BJ (cell line): ENCODE data around the gene MSANTD3. TPM values are rescaled to one million over a fixed set of nuclear protein-coding genes. Genes with fewer than 3 reads are reported as not detected.
"Not testable (repeated sequence)": the region's sequence is repeated elsewhere in the genome, so short reads cannot be mapped to it uniquely, and the experiment has no call there.

Experiments used
- CTCF ChIA-PET: fragments of 350-600 bp; formaldehyde crosslinking; extraction: SDS; loops from one replicate; lab custom pipeline; 2021; ENCODE audit warnings: antibody characterized with exemption, inconsistent platforms; lab: Yijun Ruan, JAX
- POLR2A ChIA-PET: fragments of 300-600 bp; sonication (Branson Sonifier 250); formaldehyde crosslinking; extraction: SDS; loops from one replicate; lab custom pipeline; 2021; ENCODE audit warnings: antibody characterized with exemption; lab: Charles Lee
- DNase-seq: peaks from one replicate; pipeline ENCODE4 v3.0.0-alpha.2; 2011; ENCODE audit warnings: low read depth
- H3K27me3 ChIP-seq: 2 replicates; pipeline ENCODE4 v1.6.0; 2011; ENCODE audit warnings: low read length; ENCODE audit not compliant: control insufficient read depth, insufficient read depth
- H3K36me3 ChIP-seq: 2 replicates; pipeline ENCODE4 v1.5.1; 2011; ENCODE audit warnings: low read length; ENCODE audit not compliant: control insufficient read depth, insufficient read depth
- H3K4me3 ChIP-seq: 2 replicates; pipeline ENCODE4 v1.5.1; 2011; ENCODE audit warnings: low read depth, mild to moderate bottlenecking, control low read depth, low read length
- polyA minus RNA-seq: library from RNA; depleted of rRNA, polyadenylated mRNA; stranded (reverse); fragments of >200 nt; gene quantifications from 2 replicates; pipeline ENCODE4 v1.2.3, GENCODE V29; 2011; rRNA and poly(A)+ RNA removed
- polyA plus RNA-seq: library from polyadenylated mRNA; depleted of rRNA; stranded (reverse); fragments of >200 nt; gene quantifications from 2 replicates; pipeline ENCODE4 v1.2.3, GENCODE V29; 2011; rRNA removed
- TF ChIP-seq, protein P1 (sequence below): IDR thresholded peaks from 2 replicates; pipeline ENCODE4 v1.5.1; 2011; ENCODE audit warnings: low read depth, mild to moderate bottlenecking, control low read depth, inconsistent platforms, low read length, moderate library complexity; ENCODE audit not compliant: insufficient read depth

The MSANTD3 gene, protein sequence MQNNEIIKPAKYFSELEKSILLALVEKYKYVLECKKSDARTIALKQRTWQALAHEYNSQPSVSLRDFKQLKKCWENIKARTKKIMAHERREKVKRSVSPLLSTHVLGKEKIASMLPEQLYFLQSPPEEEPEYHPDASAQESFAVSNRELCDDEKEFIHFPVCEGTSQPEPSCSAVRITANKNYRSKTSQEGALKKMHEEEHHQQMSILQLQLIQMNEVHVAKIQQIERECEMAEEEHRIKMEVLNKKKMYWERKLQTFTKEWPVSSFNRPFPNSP
- polyA plus RNA-seq = 34.5 and 38.3 TPM in 2 replicates
- 20.9 and 22.9 TPM in 2 replicates for polyA minus RNA-seq

DNA sequence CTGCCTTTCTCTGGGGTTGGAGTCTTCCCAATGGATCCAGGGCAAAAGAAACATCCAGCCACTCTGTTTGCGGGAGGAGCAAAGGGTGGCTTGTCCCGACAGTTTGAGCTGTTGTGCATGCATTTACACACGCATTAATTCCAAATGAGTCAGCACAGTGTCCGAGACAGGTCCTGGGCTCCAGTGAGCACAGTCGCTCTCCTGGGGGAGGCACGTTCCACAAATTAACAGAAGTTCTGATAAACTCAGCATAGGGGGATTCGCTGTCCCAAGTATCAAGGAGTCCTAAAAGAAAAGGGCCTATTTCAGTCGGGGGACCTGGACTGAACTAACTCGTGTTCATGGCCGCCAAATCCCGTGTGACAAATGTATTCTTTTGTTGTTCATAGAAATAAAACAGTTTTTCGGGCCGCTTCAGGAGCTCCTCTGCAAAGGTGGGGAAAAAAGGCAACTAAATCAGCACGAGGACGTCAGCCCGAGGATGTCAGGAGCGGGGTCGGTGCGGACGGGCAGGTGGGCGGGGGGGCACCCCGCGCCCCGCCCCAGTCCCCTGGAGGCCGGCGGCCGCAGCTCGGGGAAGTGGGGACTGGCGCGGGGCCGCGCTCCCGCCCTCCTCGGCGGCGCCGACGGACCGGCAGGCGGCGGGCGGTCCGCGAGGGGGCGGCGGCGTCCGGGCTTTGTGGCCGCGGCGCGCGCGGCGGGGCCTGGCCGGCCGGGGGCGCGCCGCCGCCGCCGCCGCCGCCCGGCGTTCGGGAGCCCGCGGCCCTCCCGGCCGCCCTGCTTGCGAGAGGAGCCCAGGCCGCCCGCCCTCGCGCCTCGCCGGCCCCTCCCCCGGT lies at the start of gene MSANTD3:
TSS of gene MSANTD3 (plus strand) at position 614 of the 836 bp plus-strand sequence. CDS start 14,796 bp downstream, outside the sequence.
- ChIA-PET CTCF (interaction anchor here (0.6 to 2.4 kb wide), 8 partner anchors 11 to 1242 kb away, joined by 3 to 14 read pairs (median 3); no protein-coding TSS in a partner anchor), POLR2A (no interaction called here)
- Histone ChIP-seq H3K4me3 (peak within 1 kb of the TSS; percentile 67), H3K27me3 (no peaks in the 10 kb centered on the region), H3K36me3 (no peaks in the 10 kb centered on the region)
- TF ChIP-seq, protein P1, sequence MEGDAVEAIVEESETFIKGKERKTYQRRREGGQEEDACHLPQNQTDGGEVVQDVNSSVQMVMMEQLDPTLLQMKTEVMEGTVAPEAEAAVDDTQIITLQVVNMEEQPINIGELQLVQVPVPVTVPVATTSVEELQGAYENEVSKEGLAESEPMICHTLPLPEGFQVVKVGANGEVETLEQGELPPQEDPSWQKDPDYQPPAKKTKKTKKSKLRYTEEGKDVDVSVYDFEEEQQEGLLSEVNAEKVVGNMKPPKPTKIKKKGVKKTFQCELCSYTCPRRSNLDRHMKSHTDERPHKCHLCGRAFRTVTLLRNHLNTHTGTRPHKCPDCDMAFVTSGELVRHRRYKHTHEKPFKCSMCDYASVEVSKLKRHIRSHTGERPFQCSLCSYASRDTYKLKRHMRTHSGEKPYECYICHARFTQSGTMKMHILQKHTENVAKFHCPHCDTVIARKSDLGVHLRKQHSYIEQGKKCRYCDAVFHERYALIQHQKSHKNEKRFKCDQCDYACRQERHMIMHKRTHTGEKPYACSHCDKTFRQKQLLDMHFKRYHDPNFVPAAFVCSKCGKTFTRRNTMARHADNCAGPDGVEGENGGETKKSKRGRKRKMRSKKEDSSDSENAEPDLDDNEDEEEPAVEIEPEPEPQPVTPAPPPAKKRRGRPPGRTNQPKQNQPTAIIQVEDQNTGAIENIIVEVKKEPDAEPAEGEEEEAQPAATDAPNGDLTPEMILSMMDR = no peak
- no peak for DNase-seq

DNA sequence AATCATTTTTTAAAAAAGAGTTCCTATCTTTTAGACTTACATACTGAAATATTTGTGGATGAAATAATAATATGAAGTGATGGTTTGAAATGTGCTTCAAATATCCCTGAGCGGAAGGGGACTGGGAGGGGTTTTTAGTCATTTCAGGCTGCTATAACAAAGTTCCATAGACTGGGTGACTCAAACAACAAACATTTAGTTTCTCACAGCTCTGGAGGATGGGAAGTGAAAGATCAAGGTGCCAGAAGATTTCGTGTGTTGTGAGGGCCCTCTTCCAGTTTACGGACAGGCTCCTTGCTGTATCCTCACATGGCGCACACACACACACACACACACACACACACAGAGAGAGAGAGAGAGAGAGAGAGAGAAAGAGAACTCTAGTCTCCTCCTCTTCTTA lies 47.1 kb upstream of the MSANTD3 start:
- POLR2A ChIA-PET = no interaction called here
- no peaks in the 10 kb centered on the region for H3K36me3 ChIP-seq
- TF ChIP-seq, protein P1 = no peak
- H3K4me3 ChIP-seq = no peak overlapping the region
- CTCF ChIA-PET = interaction anchor here (1.0 kb wide), 1 partner anchor 18 kb away, joined by 3 read pairs; no protein-coding TSS in a partner anchor
- H3K27me3 ChIP-seq = no peaks in the 10 kb centered on the region
- peak; percentile 43 for DNase-seq

DNA sequence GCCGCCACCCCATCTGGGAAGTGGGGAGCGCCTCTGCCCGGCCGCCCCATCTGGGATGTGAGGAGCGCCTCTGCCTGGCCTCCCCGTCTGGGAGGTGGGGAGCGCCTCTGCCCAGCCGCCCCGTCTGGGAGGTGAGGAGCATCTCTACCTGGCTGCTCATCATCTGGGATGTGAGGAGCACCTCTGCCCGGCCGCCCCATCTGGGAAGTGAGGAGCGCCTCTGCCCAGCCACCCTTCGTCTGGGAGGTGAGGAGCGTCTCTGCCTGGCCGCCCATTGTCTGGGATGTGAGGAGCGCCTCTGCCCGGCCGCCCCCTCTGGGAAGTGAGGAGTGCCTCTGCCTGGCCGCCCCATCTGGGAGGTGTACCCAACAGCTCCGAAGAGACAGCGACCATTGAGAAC lies 34.0 kb upstream of the MSANTD3 start:
- H3K27me3 ChIP-seq, H3K4me3 ChIP-seq, H3K36me3 ChIP-seq, DNase-seq, CTCF ChIA-PET, POLR2A ChIA-PET: not testable (repeated sequence)

DNA sequence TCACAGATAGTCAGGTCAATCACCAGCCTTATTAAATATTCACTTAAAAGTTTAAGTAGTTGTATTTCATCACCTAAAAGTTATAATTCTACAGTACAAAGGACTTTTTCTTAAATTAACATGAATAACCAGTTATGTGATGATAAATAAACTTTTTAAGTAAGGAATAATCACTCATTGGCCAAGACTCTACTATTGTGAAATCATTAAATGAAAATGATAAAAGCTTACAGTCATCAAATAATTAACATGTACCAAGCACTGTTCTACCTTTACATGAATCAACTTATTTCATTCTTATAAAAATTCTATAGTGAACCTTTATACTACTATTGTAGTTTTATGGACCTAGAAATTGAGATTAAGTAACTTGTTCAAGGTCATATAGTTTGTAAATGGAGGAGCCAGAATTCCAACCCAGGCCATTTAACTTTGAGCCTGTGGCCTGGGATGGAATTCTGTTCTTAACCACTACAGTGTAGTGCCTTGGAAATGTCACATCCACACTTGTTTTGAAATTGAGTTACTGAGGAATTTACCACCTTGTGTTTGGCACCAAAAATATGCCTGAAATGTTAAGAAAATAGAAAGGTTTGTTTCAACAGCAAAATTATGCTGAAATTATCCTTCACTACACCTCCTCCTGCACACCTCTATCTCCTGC lies 32.8 kb upstream of the MSANTD3 start:
- TF ChIP-seq, protein P1 = no peak
- ChIA-PET POLR2A (no interaction called here), CTCF (no interaction called here)
- no peak for DNase-seq
- no peak overlapping the region for H3K4me3 ChIP-seq
- no peaks in the 10 kb centered on the region for H3K36me3 ChIP-seq
- H3K27me3 ChIP-seq = no peaks in the 10 kb centered on the region

DNA sequence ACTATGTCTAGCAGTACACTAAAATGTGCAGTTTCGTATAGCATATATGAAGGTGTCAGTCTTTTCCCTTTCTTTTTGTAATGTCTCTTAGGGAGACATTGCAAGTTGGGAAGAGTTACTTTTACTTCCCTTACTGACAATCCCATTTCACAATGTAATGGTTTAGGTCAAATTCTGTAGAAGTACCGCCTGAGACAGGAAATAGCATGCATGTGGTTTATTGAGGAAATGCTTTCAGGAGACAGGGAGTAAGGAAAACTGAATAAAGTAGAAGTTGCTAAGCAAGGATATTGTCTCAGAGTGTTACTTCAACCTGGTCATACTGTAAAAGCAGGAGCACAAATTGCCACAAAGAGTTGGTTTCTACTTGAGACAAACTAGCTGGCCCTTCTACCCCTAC lies 32.1 kb upstream of the MSANTD3 start:
- no peak overlapping the region for H3K4me3 ChIP-seq
- DNase-seq = no peak
- H3K27me3 ChIP-seq = no peaks in the 10 kb centered on the region
- ChIA-PET CTCF (interaction anchor here (1.1 to 1.5 kb wide), 2 partner anchors 13 to 29 kb away, joined by 3 read pairs; no protein-coding TSS in a partner anchor), POLR2A (no interaction called here)
- TF ChIP-seq, protein P1 = no peak
- H3K36me3 ChIP-seq = no peaks in the 10 kb centered on the region
